ENCODE results near the gene PPP2R5A. TPM values are rescaled to one million over a fixed set of nuclear protein-coding genes. Genes with fewer than 3 reads are reported as not detected.

The PPP2R5A gene
- total RNA-seq (2022; extraction: Qiagen RNA extraction) = 20.1 to 23.6 TPM (median 22.9 TPM) in 5 replicates

GRCh38 chr1:212284744-212285684 lies at the start of gene PPP2R5A:
Gene PPP2R5A, plus strand, starts transcription at chr1:212285410. Its CDS starts 701 bp downstream, at chr1:212286111.

Other genes starting within 250 kb of the PPP2R5A start
- gene INTS7, start 249.9 kb upstream of the PPP2R5A start, total RNA-seq (2022; extraction: Qiagen RNA extraction) = 16.5 to 19.5 TPM (median 19.4 TPM) in 5 replicates
- 17.4 to 23.7 TPM (median 23.2 TPM) in 5 replicates for gene DTL, start 249.7 kb upstream of the PPP2R5A start, total RNA-seq (2022; extraction: Qiagen RNA extraction)
- gene PACC1, start 129.5 kb downstream of the PPP2R5A start, total RNA-seq (2022; extraction: Qiagen RNA extraction) = 14.2 to 20.3 TPM (median 18.4 TPM) in 5 replicates
- gene NENF, start 147.5 kb downstream of the PPP2R5A start, total RNA-seq (2022; extraction: Qiagen RNA extraction) = 89.8 to 141 TPM (median 136 TPM) in 5 replicates

Data from A549 treated with Mapracorat at 1 μM for 4 hours (cell line).